B cell (primary cell): Measurements from ENCODE around the gene PAIP2. TPM values are rescaled to one million over a fixed set of nuclear protein-coding genes. Genes with fewer than 3 reads are reported as not detected.

Experiments
- ATAC-seq: fragments of 200-7000 bp; cut with Tn5 transposase; one replicate; pipeline ENCODE4 v1.10.0; 2021; ENCODE audit warnings: low read depth, mild to moderate bottlenecking, moderate number of reproducible peaks, moderate library complexity
- CTCF ChIA-PET: fragments of 350-600 bp; sonication (Branson Sonifier 250); formaldehyde crosslinking; loops from one replicate; lab custom pipeline; 2021; ENCODE audit warnings: antibody characterized with exemption, inconsistent platforms; lab: Charles Lee
- POLR2A ChIA-PET: fragments of 350-600 bp; sonication (Branson Sonifier 250); formaldehyde crosslinking; loops from one replicate; lab custom pipeline; 2021; ENCODE audit warnings: antibody characterized with exemption; lab: Charles Lee
- DNase-seq: peaks from one replicate; pipeline ENCODE4 v3.0.0; 2013
- H2AFZ ChIP-seq: 2 replicates; pipeline ENCODE4 v1.6.1; 2012; ENCODE audit warnings: mild to moderate bottlenecking, low read depth, low read length; ENCODE audit not compliant: insufficient read depth, poor library complexity, severe bottlenecking
- H3K27ac ChIP-seq, 2 donors: 1 replicate in 1 of 2; 2 replicates in 1 of 2; pipeline ENCODE4 v1.5.1; 2012 to 2013; ENCODE audit warnings: low read length in 2 of 2, mild to moderate bottlenecking in 2 of 2, moderate library complexity in 1 of 2
- H3K27me3 ChIP-seq, 4 experiments: fragments of 200-600 bp in 1 of 4; sonication (generic) in 1 of 4; replicated peaks in 1 of 4; 1 replicate in 2 of 4; 2 replicates in 2 of 4; pipeline versions ENCODE4 v1.6.1 to v1.7.0; 2013 to 2016; ENCODE audit warnings: low read length in 3 of 4, mild to moderate bottlenecking in 2 of 4, mixed read lengths in 1 of 4, moderate library complexity in 1 of 4; ENCODE audit not compliant: insufficient read depth in 4 of 4, control insufficient read depth in 3 of 4; ENCODE audit errors: control extremely low read depth in 1 of 4
- H3K36me3 ChIP-seq, 2 experiments: replicated peaks in 1 of 2; 1 replicate in 1 of 2; 2 replicates in 1 of 2; pipeline versions ENCODE4 v1.6.1 to v1.7.1; 2013; ENCODE audit warnings: low read length in 1 of 2; ENCODE audit not compliant: insufficient read depth in 2 of 2, control insufficient read depth in 1 of 2; ENCODE audit errors: control extremely low read depth in 1 of 2, extremely low read depth in 1 of 2
- H3K4me1 ChIP-seq, 2 donors: fragments of 200-600 bp in 1 of 2; sonication (generic) in 1 of 2; 1 replicate in 1 of 2; 2 replicates in 1 of 2; pipeline versions ENCODE4 v1.5.1 to v1.6.1; 2013 to 2017; ENCODE audit warnings: low read length in 2 of 2; ENCODE audit not compliant: control insufficient read depth in 2 of 2, insufficient read depth in 2 of 2
- H3K4me2 ChIP-seq: replicated peaks from 2 replicates; pipeline ENCODE3; 2012; ENCODE audit warnings: mild to moderate bottlenecking, low read depth, low read length; ENCODE audit not compliant: poor library complexity, severe bottlenecking
- H3K4me3 ChIP-seq, 5 experiments: fragments of 200-600 bp in 1 of 5; sonication (generic) in 1 of 5; 1 replicate in 3 of 5; 2 replicates in 2 of 5; pipeline versions ENCODE4 v1.5.1 to v1.7.0; 2011 to 2016; ENCODE audit warnings: low read length in 4 of 5, mild to moderate bottlenecking in 4 of 5, low read depth in 2 of 5, control low read depth in 1 of 5, moderate library complexity in 1 of 5; ENCODE audit not compliant: insufficient read depth in 1 of 5; ENCODE audit errors: control extremely low read depth in 1 of 5, extremely low read depth in 1 of 5
- H3K79me2 ChIP-seq: fragments of 200-600 bp; sonication (generic); one replicate; pipeline ENCODE4 v1.6.0; 2016; ENCODE audit warnings: low read length; ENCODE audit not compliant: control insufficient read depth, insufficient read depth
- H3K9ac ChIP-seq: fragments of 200-600 bp; sonication (generic); 2 replicates; pipeline ENCODE4 v1.6.1; 2017; ENCODE audit warnings: mild to moderate bottlenecking, low read length, moderate library complexity
- H3K9me3 ChIP-seq, 3 donors: one replicate each; pipeline versions ENCODE4 v1.6.1 to v1.7.1; 2013; ENCODE audit warnings: low read length in 2 of 3; ENCODE audit not compliant: control insufficient read depth in 2 of 3, insufficient read depth in 1 of 3; ENCODE audit errors: control extremely low read depth in 1 of 3
- H4K20me1 ChIP-seq: 2 replicates; pipeline ENCODE4 v1.6.0; 2012; ENCODE audit warnings: mild to moderate bottlenecking, low read length; ENCODE audit not compliant: insufficient read depth, control insufficient read depth, poor library complexity, severe bottlenecking
- H3K27ac Mint-ChIP-seq: one replicate; pipeline ENCODE4 v1.8.0; 2021; ENCODE audit warnings: mixed read lengths
- H3K27me3 Mint-ChIP-seq: one replicate; pipeline ENCODE4 v1.8.0; 2021; ENCODE audit warnings: mixed read lengths
- H3K4me1 Mint-ChIP-seq: one replicate; pipeline ENCODE4 v1.8.0; 2021; ENCODE audit warnings: mixed read lengths
- H3K4me3 Mint-ChIP-seq: one replicate; pipeline ENCODE4 v1.8.0; 2021; ENCODE audit warnings: mixed read lengths
- H3K9me3 Mint-ChIP-seq: one replicate; pipeline ENCODE4 v1.8.0; 2022; ENCODE audit warnings: mixed read lengths; ENCODE audit not compliant: insufficient read depth
- CTCF ChIP-seq: fragments of 200-600 bp; IDR thresholded peaks from one replicate; pipeline ENCODE4 v1.8.0; 2022; ENCODE audit warnings: antibody characterized with exemption, mild to moderate bottlenecking
- EZH2 ChIP-seq: IDR thresholded peaks from 2 replicates; pipeline ENCODE4 v1.6.1; 2012; ENCODE audit warnings: borderline replicate concordance, low read depth, mild to moderate bottlenecking, moderate library complexity, low read length; ENCODE audit not compliant: insufficient read depth, poor library complexity, severe bottlenecking
- WGBS: methylation state at CpG from one replicate; pipeline ENCODE4 v1.1.5; 2013; ENCODE audit warnings: missing lambda C conversion rate; ENCODE audit not compliant: insufficient coverage; 5-methylcytosine and 5-hydroxymethylcytosine counted together
- intact Hi-C: fragments of 100-400 bp; cut with micrococcal nuclease; formaldehyde crosslinking; loops from one replicate; pipeline ENCODE4 v1.10.0; 2022
- polyA minus RNA-seq: library from RNA; depleted of rRNA, polyadenylated mRNA; stranded (reverse); fragments of >200 nt; gene quantifications from 2 replicates; pipeline ENCODE4 v1.2.3, GENCODE V29; 2012
- polyA plus RNA-seq: library from polyadenylated mRNA; depleted of rRNA; stranded (reverse); fragments of >200 nt; gene quantifications from 2 replicates; pipeline ENCODE4 v1.2.3, GENCODE V29; 2012
- total RNA-seq, 2 donors: library from RNA; stranded (reverse); fragments of 120-200 nt in 1 of 2; gene quantifications; 1 replicate in 1 of 2; 2 replicates in 1 of 2; pipeline versions ENCODE4 v1.2.3 to v1.2.4, GENCODE V29; 2013 to 2022

PAIP2 gene
- total RNA-seq (109 and 121 TPM in 2 replicates), polyA plus RNA-seq (38.5 and 99.0 TPM in 2 replicates), polyA minus RNA-seq (30.9 and 42.2 TPM in 2 replicates)
- 124 TPM for total RNA-seq (2013)

GRCh38 chr5:139341689-139342422 is at the start of gene PAIP2:
PAIP2 (plus strand) TSS chr5:139341854; CDS start chr5:139363785, 21,931 bp downstream.
- H2AFZ ChIP-seq: peak within 1 kb of the TSS; percentile 61

More at GRCh38 chr5:139341689-139342422, at the start of gene PAIP2:
- peak; percentile 72 for TF ChIP-seq CTCF
- no peak for TF ChIP-seq EZH2
- Histone ChIP-seq H3K27ac (peak within 1 kb of the TSS; percentile 91 to 96), H4K20me1 (peaks cover 50% of the 10 kb centered on the region), H3K79me2 (peaks cover 58% of the 10 kb centered on the region), H3K4me2 (peak within 1 kb of the TSS; percentile 79), H3K9ac (peak within 1 kb of the TSS; percentile 94), H3K4me3 (peak within 1 kb of the TSS; percentile 63 to 99 (median 98)), H3K9me3 (no peaks in the 10 kb centered on the region), H3K4me1 (peaks cover 29 to 31% of the 10 kb centered on the region in 2 donors), H3K36me3 (peaks cover 2 to 6% of the 10 kb centered on the region in 2 experiments), H3K27me3 (no peaks in the 10 kb centered on the region)
- DNase-seq (peak; percentile 98), ATAC-seq (peak; percentile 89)
- intact Hi-C loops: loop anchor here (1.0 to 10.0 kb wide), 6 partner anchors 49 to 173 kb away; partner anchors contain the start of genes MATR3, SIL1 and SPATA24
- Mint-ChIP-seq H3K4me3 (peak within 1 kb of the TSS; percentile 100), H3K4me1 (peaks cover 48% of the 10 kb centered on the region), H3K27ac (peak within 1 kb of the TSS; percentile 100), H3K27me3 (no peaks in the 10 kb centered on the region), H3K9me3 (no peaks in the 10 kb centered on the region)
- ChIA-PET CTCF (interaction anchor here (0.5 to 2.7 kb wide), 19 partner anchors 9 to 1192 kb away, joined by 3 to 39 read pairs (median 6); partner anchors contain the start of genes DNAJC18, MATR3, MZB1 and PROB1), POLR2A (interaction anchor here (0.5 to 3.0 kb wide), 14 partner anchors 10 to 799 kb away, joined by 3 to 70 read pairs (median 4); partner anchors contain the start of genes DNAJC18, ETF1, MATR3 and MZB1)
- under 1% methylated on average over 58 of the region's 66 CpGs for WGBS
